Right ventricle myocardium inferior (tissue), 1 donor: ENCODE data around the gene SRRM5. TPM values are rescaled to one million over a fixed set of nuclear protein-coding genes. Genes with fewer than 3 reads are reported as not detected.

Source experiments
- ATAC-seq: fragments of 200-7000 bp; cut with Tn5 transposase; one replicate; pipeline ENCODE4 v1.9.1; 2020; ENCODE audit warnings: mild to moderate bottlenecking, moderate library complexity
- DNase-seq: peaks from one replicate; pipeline ENCODE4 v3.0.0; 2021; ENCODE audit errors: missing footprints
- intact Hi-C: fragments of 100-400 bp; cut with DNase I; formaldehyde crosslinking; loops from one replicate; pipeline ENCODE4 v1.11.0; 2022
- long read RNA-seq: library from polyadenylated mRNA; unstranded; transcript quantifications from one replicate; pipeline ENCODE4 v2.0.0, GENCODE V29; 2021
- total RNA-seq: library from RNA; stranded (reverse); fragmentation: NEBNext Ultra II Directional; extraction: Animal tissue kit (Norgen Biotek cat#: 25700); gene quantifications from one replicate; pipeline ENCODE4 v1.2.1, GENCODE V29; 2021
- donor health status: DM: no; HTN: yes; CAD: no; lungs with severe emphysema.

SRRM5 gene, protein sequence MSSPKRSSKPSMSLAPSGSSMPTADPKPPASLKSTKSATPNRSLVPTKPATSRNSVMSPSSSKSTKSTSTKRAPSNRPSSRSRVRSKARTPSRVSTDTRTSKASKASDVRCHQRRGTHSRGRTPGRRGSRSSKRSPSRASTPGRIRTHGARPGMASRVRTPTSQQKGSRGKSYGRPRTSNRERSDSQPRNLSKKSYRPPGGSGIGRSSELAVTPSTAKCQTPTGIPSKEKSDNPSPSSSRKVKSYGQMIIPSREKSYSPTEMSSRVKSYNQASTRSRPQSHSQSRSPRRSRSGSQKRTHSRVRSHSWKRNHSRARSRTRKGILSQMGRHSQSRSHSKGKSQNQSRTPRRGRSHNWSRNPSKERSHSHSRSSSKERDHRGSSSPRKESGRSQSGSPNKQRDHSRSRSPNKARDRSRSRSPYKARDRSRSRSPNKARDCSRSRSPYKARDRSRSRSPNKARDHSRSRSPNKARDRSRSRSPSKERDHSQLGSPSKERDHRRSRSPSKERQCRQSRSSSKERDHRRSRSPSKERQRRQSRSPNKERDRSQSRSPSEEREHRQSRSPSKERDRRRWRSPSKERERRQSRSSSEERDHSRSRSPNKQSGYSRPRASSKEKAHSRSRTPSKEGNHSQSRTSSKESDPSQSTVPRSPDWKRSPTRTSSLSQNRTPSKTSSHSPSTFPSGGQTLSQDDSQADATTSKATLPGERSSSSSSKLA
- total RNA-seq = 0.16 TPM
- long read RNA-seq = 0 reads

- ATAC-seq = no peak
- no peak for DNase-seq
Measured at GRCh38 chr19:43611788-43612187, at the start of gene SRRM5. TSS of gene SRRM5 (plus strand) at chr19:43612088. CDS start at chr19:43612122, 34 bp downstream.

DNA sequence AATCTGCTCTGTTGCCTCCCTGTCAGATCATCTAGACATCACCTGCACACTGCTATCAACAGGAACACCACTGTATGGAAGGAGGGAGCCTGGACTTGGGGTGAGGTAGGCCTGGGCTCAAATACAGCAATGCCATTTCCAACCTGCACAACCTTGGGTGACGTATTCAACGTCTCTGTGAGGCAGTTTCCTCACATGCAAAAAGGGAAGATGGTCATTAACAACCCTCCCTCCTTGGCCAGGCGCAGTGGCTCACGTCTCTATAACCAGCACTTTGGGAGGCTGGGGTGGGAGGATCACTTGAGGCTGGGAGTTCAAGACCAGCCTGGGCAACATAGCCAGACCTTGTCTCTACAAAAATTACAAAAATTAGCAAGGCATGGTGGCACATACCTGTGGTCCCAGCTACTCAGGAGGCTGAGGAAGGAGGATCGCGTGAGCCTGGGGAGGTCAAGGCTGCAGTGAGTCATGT is 49.6 kb upstream of the SRRM5 start:
- DNase-seq (no peak), ATAC-seq (no peak)
- intact Hi-C loops = no loop called here

More at GRCh38 chr19:43611788-43612187, at the start of gene SRRM5:
- intact Hi-C loops = no loop called here

GRCh38 chr19:43562698-43563241 is 49.1 kb upstream of the SRRM5 start:
- intact Hi-C loops = no loop called here
- peak; percentile 92 for DNase-seq
- ATAC-seq = peak; percentile 94

DNA sequence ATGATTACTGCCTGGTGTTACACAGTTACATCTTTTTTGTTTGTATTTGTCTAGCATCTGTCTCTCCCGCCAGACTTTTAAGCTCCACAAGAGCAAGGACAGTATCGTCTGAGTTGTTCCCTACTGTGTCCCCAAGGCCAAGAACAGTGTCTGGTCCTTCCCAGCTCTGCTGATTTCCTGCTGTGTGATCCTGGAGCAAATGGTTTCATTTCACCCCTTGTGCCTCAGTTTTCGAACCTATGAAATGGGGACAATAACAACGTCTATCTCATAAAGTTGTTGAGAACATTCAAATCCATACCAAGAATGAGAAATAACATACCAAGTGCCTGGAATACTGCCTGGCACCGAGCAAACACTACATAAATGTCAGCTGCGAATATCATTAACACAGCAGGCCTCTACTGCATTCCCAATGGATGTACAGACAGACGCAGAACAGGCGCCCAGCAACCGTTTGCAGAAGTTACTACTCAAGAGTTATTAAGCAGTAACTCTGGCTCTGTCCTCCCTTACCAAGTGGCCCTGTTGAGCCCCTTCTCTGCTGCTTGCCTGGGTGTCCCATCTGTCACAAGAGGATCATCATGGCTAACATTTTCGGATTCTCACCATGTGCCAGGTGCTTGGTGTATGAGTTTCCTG is 48.0 kb upstream of the SRRM5 start:
- DNase-seq = no peak
- intact Hi-C loops = no loop called here
- ATAC-seq = no peak

DNA sequence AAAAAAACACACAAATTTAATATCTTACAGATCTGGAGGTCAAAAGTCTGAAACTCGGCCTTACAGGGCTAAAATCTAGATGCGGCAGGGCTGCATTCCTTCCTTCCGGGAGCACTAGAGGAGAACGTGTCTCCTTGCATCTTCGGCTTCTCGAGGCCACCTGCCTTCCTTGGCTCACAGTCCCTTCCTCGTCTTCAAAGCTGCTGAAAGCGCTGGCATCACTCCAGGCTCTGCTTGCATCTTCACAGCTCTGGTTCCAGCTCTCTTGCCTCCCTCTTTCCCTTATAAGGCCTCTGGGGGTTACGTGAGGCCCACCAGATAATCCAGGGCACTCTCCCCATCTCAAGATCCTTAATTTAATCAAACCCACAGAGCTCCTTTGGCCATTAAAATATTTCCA is 47.1 kb upstream of the SRRM5 start:
- ATAC-seq (no peak), DNase-seq (no peak)
- intact Hi-C loops = no loop called here

GRCh38 chr19:43569657-43570056 is 42.2 kb upstream of the SRRM5 start:
- intact Hi-C loops = no loop called here
- ATAC-seq (no peak), DNase-seq (no peak)

DNA sequence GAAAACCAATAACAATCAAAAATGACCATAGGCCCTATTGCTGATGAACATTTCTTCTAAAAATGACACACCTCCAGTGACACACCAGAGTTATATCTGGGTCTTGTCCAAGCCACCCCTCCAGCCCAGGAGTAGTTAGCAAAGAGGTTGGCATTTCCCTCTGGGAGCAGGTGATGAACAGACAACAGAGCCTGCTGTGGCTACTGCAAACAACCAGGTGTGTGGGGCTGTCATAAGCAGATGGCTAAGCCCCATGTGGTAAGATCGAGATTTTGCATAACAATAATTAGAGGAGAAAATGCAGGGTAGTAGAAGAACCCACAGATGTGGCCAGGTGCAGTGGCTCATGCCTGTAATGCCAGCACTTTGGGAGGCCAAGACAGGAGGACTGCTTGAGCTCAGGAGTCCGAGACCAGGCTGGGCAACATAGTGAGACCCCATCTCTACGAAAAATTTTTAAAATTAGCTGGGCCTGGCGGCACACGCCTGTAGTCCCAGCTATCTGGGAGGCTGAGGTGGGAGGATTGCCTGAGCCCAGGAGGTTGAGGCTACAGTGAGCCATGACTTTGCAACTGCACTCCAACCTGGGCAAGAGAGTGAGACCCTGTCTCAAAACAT is 41.6 kb upstream of the SRRM5 start:
- no peak for ATAC-seq
- no peak for DNase-seq
- intact Hi-C loops = no loop called here

DNA sequence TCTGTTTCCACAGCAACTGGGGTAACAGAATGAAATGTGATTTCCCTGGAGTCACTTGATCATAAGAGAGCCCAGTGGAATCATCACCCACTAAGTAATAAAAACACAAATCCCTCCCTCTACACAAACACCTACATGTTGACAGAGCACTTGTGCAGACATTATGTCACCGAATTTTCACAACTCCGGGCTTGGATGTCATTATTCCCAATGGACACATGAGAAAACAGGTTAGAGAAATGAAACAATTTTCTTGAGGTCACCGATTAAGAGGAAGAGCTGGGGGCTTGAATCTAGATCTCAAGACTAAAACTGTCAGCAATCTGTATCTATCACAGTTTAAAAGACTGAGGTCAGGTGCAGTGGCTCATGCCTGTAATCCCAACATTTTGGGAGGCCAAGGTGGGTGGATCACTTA is 39.7 kb upstream of the SRRM5 start:
- ATAC-seq = no peak
- DNase-seq = no peak
- intact Hi-C loops = no loop called here

- intact Hi-C loops = loop anchor here (1.0 kb wide), 1 partner anchor 22 kb away; the partner anchor contains the start of genes IRGQ and ZNF576
- no peak for DNase-seq
- no peak for ATAC-seq
Measured at GRCh38 chr19:43574424-43575155, 37.3 kb upstream of the SRRM5 start.

- ATAC-seq = peak; percentile 99
- intact Hi-C loops = loop anchor here (1.0 kb wide), 1 partner anchor 21 kb away; the partner anchor contains the start of genes IRGQ and ZNF576
- DNase-seq = peak; percentile 99
Measured at GRCh38 chr19:43575156-43575950, 36.5 kb upstream of the SRRM5 start, which contains the start of the genes PINLYP and XRCC1. TSS of gene PINLYP (plus strand) at chr19:43575801. CDS start at chr19:43577192, 1,391 bp downstream. TSS of gene XRCC1 (minus strand) at chr19:43575527. CDS start at chr19:43575458, 69 bp downstream.

- DNase-seq (peak; percentile 59), ATAC-seq (no peak)
- intact Hi-C loops = loop anchor here (1.0 kb wide), 1 partner anchor 20 kb away; the partner anchor contains the start of genes IRGQ and ZNF576
Measured at GRCh38 chr19:43575955-43576878, 35.7 kb upstream of the SRRM5 start.

- DNase-seq = no peak
- ATAC-seq = no peak
- intact Hi-C loops = no loop called here
Measured at GRCh38 chr19:43578787-43579186, 33.1 kb upstream of the SRRM5 start.

- DNase-seq = no peak
- no peak for ATAC-seq
- intact Hi-C loops = no loop called here
Measured at GRCh38 chr19:43581467-43581866, 30.4 kb upstream of the SRRM5 start.

- ATAC-seq (no peak), DNase-seq (no peak)
- intact Hi-C loops = no loop called here
Measured at GRCh38 chr19:43582495-43582894, 29.4 kb upstream of the SRRM5 start.

- no peak for ATAC-seq
- intact Hi-C loops = no loop called here
- no peak for DNase-seq
Measured at GRCh38 chr19:43584484-43584883, 27.4 kb upstream of the SRRM5 start.

GRCh38 chr19:43586346-43586745 is 25.5 kb upstream of the SRRM5 start:
- intact Hi-C loops = no loop called here
- ATAC-seq (no peak), DNase-seq (no peak)
